ENCODE data around the gene USPL1. TPM values are rescaled to one million over a fixed set of nuclear protein-coding genes. Genes with fewer than 3 reads are reported as not detected.

USPL1 gene
- polyA plus RNA-seq, 1 donor (not counting 4 experiments of a cell fraction or from before 2014, with no cell fraction given) = 12.3 TPM

- DNase-seq (ENCODE audit: low read depth, low spot score) (no peak), FAIRE-seq (no peak)
- Histone ChIP-seq H2AFZ (ENCODE audit: control insufficient read depth, low read length) (no peak overlapping the region), H3K27ac (ENCODE audit: control insufficient read depth, insufficient read depth, low read length) (no peak overlapping the region), H4K20me1 (ENCODE audit: control insufficient read depth, extremely low read depth, insufficient read depth, low read length) (no peaks in the 10 kb centered on the region), H3K79me2 (ENCODE audit: control insufficient read depth, insufficient read depth, low read length) (no peaks in the 10 kb centered on the region), H3K4me2 (ENCODE audit: control insufficient read depth, extremely low read depth, insufficient read depth, low read depth, low read length) (no peak overlapping the region), H3K4me1 (ENCODE audit: control insufficient read depth, extremely low read depth, insufficient read depth, low read length) (no peaks in the 10 kb centered on the region), H3K27me3 (ENCODE audit: control insufficient read depth, extremely low read depth, insufficient read depth, low read length) (peaks cover 15% of the 10 kb centered on the region), H3K36me3 (ENCODE audit: control insufficient read depth in 2 of 2, extremely low read depth in 1 of 2, insufficient read depth in 2 of 2, low read length in 2 of 2) (no peaks in the 10 kb centered on the region), H3K9me1 (ENCODE audit: control insufficient read depth, extremely low read depth, insufficient read depth, low read length) (no peaks in the 10 kb centered on the region), H3K9me3 (ENCODE audit: control insufficient read depth, low read depth, low read length) (no peaks in the 10 kb centered on the region), H3K9ac (ENCODE audit: control insufficient read depth, extremely low read depth, insufficient read depth, low read length) (no peak overlapping the region), H3K4me3 (ENCODE audit: control insufficient read depth in 2 of 3, extremely low read depth in 1 of 3, insufficient read depth in 2 of 3, low read depth in 1 of 3, low read length in 3 of 3) (no peak overlapping the region)
- TF ChIP-seq CTCF (optimal IDR thresholded peaks at IDR 0.05 in 1 of 3, IDR thresholded peaks at IDR 0.05 in 1 of 3, conservative IDR thresholded peaks at IDR 0.05 in 1 of 3; ENCODE audit: extremely low read depth in 1 of 3, insufficient read depth in 2 of 3, low read length in 3 of 3) (no peak), EZH2 (IDR thresholded peaks at IDR 0.05; ENCODE audit: low read length) (no peak)
- dilution Hi-C loops (cut with MboI; ENCODE audit: extremely low pct_ligation_motif_present, low sequenced_read_pairs) = no loop called here
These were observed 80.3 kb downstream of the USPL1 start for GRCh38 chr13:30697996-30698401.

DNA sequence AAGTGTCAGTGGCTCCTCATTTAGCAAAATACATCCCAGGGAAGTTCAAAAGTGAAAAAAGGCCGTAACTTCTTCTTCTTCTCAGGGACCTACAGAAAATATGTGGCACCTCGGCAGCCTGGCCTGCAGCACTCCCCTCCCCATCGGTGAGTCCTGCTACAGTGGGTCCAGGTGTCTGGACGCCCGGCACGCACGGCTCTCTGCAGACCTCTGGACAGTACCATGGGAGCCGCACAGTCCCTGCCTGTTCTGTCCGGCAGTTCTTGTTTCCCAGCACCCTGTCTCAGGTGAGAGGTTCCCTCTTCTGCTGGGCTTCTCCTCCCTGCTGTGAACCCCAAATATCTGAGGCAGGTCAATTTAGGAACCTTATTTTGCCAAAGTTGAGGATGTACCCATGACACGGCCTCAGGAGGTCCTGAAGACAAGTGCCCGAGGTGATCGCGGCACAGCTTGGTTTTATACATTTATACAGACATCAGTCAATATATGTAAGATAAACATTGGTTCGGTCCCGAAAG is 80.8 kb downstream of the USPL1 start:
- Histone ChIP-seq H3K9me3 (ENCODE audit: control insufficient read depth, low read depth, low read length) (no peaks in the 10 kb centered on the region), H2AFZ (ENCODE audit: control insufficient read depth, low read length) (no peak overlapping the region), H3K9me1 (ENCODE audit: control insufficient read depth, extremely low read depth, insufficient read depth, low read length) (no peaks in the 10 kb centered on the region), H4K20me1 (ENCODE audit: control insufficient read depth, extremely low read depth, insufficient read depth, low read length) (no peaks in the 10 kb centered on the region), H3K9ac (ENCODE audit: control insufficient read depth, extremely low read depth, insufficient read depth, low read length) (no peak overlapping the region), H3K4me2 (ENCODE audit: control insufficient read depth, extremely low read depth, insufficient read depth, low read depth, low read length) (no peak overlapping the region), H3K79me2 (ENCODE audit: control insufficient read depth, insufficient read depth, low read length) (no peaks in the 10 kb centered on the region), H3K36me3 (ENCODE audit: control insufficient read depth in 2 of 2, extremely low read depth in 1 of 2, insufficient read depth in 2 of 2, low read length in 2 of 2) (no peaks in the 10 kb centered on the region), H3K4me3 (ENCODE audit: control insufficient read depth in 2 of 3, extremely low read depth in 1 of 3, insufficient read depth in 2 of 3, low read depth in 1 of 3, low read length in 3 of 3) (no peak overlapping the region), H3K4me1 (ENCODE audit: control insufficient read depth, extremely low read depth, insufficient read depth, low read length) (no peaks in the 10 kb centered on the region), H3K27me3 (ENCODE audit: control insufficient read depth, extremely low read depth, insufficient read depth, low read length) (peaks cover 18% of the 10 kb centered on the region), H3K27ac (ENCODE audit: control insufficient read depth, insufficient read depth, low read length) (no peak overlapping the region)
- FAIRE-seq (no peak), DNase-seq (ENCODE audit: low read depth, low spot score) (no peak)
- dilution Hi-C loops (cut with MboI; ENCODE audit: extremely low pct_ligation_motif_present, low sequenced_read_pairs) = no loop called here
- TF ChIP-seq EZH2 (IDR thresholded peaks at IDR 0.05; ENCODE audit: low read length) = no peak
- TF ChIP-seq CTCF (optimal IDR thresholded peaks at IDR 0.05 in 1 of 3, IDR thresholded peaks at IDR 0.05 in 1 of 3, conservative IDR thresholded peaks at IDR 0.05 in 1 of 3; ENCODE audit: extremely low read depth in 1 of 3, insufficient read depth in 2 of 3, low read length in 3 of 3) = no peak

Data from keratinocyte (primary cell).